ACHN (cell line): ENCODE data around the gene RBM5.
A peak's percentile ranks its signal among the peaks of the same experiment; 100 is the strongest.

Experiments
- DNase-seq: peaks from one replicate; pipeline ENCODE4 v3.0.0-alpha.2; 2015
- in situ Hi-C: cut with HindIII; loops from 2 replicates; pipeline ENCODE4 v1.10.0; 2017; ENCODE audit warnings: low sequenced_read_pairs, low pct_ligation_motif_present, low pct_unique_long_range_greater_than_20kb

RBM5 gene

DNA sequence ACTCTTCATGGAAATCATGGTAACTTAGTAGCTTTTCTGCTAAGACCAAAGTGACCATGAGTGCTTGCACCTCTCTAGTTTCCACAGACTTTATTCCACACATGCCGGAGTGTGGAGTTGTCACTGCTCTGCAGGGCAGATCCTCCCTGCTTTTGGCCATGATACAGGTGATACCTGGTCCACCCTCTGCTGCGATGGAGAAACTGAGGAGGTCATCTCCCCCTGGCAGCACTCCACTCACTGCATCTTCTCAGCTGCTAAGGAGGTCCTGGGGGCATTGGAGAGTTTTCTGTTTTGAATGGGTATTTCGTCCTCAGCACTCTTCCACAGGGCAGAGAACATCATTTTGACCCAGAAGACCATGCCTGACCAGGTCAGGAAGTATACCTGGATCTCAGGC lies 31.1 kb downstream of the RBM5 start:
- DNase-seq: no peak
- in situ Hi-C loops: no loop called here

- DNase-seq: no peak
- in situ Hi-C loops: no loop called here
Observed at GRCh38 chr3:50120364-50121071, 31.8 kb downstream of the RBM5 start.

DNA sequence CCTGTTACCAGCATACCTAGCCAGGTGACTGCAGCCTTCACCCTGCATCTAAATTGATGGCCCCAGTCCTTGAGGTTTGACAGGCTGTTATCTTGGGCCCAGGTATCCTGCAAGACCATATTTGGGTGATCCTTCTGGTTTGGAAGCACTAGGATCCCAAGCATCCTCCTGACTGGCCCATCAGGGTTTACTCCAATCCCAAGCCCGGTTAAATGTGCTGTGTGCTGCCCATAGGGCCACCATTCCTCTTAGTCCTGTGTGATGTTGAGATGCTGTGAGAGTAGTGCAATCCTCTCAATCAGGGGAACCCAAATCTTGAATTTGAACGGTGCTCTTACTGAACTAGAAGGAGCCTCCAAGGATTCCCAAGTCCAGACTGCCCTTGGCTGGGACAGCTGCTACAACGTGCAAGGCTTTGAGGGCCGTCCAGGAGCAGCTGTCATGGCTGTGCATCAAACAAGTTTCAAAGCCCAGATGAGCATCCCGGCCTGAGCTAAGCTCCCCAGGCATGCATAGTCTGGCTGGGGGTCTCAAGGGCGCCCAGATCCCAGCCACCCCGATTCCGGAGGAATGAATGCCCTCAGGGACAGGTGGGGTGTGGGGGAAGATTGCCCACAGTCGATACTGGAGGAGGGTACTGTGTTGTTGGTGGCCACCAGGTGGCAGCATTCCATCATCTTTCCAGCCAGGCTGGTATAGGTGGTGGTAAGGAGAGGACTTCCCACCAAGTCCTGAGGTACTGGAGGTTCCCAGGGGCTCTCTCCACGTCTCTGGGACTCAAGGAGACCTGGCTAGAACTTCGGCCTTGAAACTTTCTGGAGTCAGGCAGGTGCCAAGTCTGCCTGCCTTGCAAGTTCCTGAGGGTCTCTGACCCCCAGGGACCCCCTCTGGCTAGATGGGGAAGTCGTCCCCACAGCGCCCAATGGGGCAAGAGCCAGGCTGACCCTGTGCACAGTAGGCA lies 32.6 kb downstream of the RBM5 start:
- DNase-seq: peak; percentile 75
- in situ Hi-C loops: no loop called here

DNA sequence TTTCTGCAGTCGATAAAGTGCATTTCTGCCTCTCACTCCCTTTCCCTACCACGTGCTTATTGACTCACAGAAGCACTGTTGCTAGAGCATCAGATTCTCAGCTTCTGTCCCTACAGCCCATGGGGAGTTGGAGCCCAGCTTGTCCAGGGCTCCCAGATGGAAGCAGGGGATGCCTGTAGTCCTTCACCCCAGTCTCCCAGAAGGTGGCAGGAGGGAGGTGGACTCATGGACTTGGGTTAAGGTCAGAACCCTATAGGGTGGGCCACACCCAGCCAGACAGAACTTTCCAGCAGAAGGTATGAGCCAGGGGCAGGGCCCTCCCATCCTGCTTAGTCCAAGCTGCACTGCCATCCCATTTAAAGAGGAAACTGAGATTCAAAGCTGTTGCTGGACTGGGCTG lies 33.4 kb downstream of the RBM5 start:
- in situ Hi-C loops: no loop called here
- DNase-seq: no peak

DNA sequence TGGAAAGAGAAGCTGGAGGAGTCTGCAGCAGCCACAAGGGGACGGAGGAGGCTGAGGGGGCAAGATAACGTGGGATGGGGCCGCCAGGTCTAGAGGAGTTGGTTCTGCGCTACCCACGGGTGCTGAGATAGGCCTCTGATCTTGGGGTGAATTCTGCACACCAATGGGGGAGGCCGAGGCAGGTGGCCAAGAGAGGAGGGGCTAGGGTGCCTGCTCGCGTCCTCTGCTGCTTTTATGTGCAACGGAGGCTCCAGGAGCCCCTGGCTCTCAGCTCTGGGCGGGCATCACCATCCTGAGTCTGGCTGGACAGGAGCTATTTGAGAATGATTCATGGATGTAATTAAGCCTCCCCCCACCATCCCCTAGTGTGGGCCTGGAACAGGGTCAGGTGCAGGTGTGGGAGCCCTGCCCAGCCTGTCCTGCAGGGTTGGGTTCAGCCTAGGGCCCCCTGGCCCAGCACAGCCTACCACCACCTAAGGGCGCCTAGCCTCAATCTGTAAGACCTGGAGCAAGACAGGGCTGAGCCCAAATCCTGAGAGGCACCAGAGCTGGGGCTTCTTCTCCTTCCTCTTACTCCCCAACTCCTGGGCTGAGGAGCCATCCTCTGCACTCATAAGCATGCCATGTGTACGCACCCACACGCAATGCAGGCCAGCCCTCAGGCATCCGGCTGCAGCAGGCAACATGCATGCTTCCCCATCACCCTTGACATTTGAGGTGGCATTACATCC lies 34.1 kb downstream of the RBM5 start:
- DNase-seq: no peak
- in situ Hi-C loops: no loop called here

DNA sequence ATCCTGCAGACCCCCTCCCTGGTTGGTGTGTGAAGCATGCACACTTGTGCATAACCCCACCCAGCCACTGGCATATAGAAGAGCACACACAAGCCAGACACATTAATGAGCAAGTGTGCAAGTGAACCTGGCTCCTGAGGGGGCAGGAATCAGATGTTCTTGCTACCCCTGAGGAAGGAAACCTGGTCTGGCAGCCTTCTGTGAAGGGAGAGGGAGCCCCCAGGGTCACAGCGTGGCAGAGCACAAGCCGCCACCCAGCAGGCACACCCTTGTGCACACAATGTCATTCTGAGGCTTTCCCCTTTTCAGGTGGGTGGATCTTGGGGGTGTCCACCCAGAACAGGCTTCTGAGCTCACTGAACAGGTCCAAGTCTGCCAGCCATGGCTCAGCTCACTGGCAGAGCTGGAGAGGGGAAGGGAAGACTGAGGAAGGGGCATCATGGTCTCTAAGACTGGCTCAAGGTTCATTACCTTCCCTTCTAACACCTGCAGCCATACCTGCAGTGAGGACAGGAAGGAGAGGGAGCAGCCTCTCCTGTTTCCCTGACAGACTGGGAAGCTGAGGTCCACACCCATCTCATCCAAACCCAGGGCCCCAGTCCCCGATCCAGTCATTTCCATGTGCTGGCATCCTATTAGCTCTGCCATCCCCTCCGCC lies 34.8 kb downstream of the RBM5 start:
- no peak for DNase-seq
- in situ Hi-C loops: no loop called here

GRCh38 chr3:50124052-50124799 lies 35.5 kb downstream of the RBM5 start:
- no peak for DNase-seq
- in situ Hi-C loops: no loop called here

DNA sequence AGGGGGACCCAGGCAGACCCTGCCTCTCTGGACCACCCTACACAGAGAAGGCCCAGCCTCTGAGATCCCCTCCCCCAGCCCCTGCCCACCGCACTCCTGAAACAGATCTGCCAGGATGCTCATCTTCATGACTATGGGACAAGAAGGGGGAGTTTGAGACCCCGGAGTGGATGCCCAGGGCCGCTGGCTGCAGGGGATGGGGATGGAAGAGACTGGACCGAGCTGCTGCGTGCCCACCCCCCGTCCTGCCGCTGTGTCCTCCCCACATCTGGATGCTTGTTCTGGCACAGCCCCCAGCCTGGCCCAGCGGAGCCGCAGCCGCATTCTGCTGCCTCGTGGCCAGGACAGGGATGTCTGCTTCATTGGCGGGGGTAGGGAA lies 36.1 kb downstream of the RBM5 start:
- in situ Hi-C loops: no loop called here
- no peak for DNase-seq

DNA sequence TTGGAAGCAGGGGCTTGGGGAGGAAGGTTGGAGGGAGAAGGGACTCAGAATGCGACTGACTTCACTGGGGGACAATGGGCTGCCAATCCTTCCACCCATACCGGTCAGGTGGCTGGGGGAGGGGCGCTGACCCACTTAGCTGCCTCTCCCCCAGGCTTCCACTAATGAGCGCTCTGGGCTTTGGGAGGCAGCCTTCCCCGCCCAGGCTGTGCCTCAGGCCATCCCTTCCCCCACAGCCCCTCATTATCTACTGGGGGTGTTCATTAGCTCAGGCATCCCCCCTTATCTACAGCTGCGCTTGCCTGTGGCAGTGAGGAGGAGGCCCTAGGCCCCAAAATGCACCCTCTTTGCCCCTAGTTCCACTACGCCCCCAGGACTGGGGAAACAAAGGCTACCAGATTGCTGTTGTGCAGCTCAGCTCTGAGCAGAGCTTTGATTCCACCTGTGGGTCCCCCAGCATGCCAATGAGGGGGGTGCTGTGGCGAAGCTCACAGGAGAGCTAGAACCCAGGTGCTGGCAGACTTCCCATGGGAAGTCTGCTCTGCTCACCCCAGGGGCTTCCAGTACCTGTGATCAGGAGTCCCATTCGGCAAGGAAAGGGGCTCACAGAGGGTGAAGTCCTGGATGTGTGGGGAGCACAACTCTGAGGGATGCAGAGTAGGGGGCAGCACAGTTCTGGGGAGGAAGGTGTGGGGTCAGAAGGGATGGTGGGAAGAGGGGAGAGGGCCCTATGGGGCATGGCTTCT lies 37.0 kb downstream of the RBM5 start:
- in situ Hi-C loops: no loop called here
- DNase-seq: no peak

DNA sequence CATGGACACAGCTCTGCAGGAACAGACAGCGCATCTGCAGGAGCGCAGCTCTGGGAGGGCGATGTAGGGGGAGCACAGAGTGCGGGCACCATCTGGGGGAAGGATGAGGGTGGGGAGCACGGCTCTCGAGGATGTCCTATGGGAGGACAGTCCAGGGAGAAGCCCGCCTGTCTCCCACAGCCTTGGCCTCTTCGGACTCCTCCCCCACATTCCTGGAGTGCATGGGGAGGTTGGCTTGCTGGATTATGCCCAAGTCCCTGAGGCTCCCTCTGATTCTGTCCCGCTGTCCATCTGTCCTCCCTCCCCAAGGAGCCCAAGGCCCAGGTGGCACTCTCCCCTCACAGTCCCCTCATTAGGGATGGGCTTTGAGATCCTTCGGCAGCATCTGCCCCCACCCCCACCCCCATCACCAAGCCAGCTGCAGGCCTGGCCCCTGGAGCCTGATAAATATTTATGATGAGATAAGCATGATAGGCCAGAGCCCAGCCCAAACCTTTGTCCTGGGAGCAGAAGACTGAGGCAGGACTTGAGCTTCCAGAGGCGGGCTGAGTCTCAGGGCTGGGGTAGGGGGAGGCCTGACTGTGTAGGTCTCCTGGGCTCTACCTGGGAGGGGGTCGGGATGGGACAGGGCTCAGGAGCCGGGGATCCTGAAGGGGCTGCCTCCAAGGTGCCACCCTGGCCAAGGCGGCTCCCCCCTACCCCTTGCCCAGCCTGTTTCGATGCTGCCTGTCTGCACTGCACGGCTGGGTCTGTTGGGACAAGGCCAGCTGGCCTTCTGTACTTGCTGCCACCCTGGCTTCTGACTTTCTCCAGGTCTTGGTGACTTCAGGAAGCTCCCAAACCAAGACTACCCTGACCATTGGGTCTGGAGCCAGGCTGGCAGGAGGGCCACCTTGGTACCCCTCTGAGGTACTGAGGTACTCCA lies 37.8 kb downstream of the RBM5 start:
- in situ Hi-C loops: no loop called here
- DNase-seq: peak; percentile 47

GRCh38 chr3:50127251-50127691 lies 38.6 kb downstream of the RBM5 start:
- no peak for DNase-seq
- in situ Hi-C loops: no loop called here

- in situ Hi-C loops: no loop called here
- DNase-seq: no peak
Observed at GRCh38 chr3:50128001-50128400, 39.3 kb downstream of the RBM5 start.

DNA sequence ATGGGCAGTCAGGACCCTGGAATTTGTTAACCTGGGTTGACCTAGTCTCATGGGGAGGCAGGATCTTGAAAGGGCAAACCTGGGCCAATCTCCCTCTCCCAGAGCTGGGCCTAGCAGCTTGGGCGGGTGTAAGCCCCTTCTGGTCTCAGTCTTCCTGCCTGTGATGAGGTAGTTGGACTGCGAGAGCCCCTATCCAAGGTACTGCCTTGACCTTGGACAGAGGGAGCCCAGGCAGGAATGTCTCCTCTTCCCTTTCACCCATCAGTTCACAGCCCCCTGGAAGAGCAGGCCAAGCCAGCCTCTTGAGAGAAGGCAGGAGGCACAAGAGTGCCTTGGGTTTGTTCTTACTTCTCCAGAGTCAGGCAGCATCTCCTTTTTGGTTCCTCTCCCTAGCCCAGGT lies 41.7 kb downstream of the RBM5 start:
- in situ Hi-C loops: no loop called here
- no peak for DNase-seq

- in situ Hi-C loops: no loop called here
- no peak for DNase-seq
Observed at GRCh38 chr3:50132421-50133282, 43.9 kb downstream of the RBM5 start.

DNA sequence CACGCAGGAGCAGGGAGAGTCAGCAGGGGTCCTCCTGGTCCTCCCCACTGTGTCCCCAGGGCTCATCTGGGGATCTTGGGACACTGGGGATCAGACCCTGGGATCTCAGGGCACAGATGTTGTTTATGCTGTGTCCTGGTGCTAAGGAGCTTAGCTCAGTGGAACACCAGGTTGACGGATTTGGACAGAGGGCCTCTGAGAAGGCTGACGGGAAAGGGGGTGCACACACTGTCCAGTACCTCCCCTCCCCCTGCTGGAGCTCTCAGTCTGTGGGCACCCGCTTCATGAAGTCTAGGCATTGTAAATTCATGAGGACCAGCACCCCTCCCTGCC lies 44.5 kb downstream of the RBM5 start:
- DNase-seq: no peak
- in situ Hi-C loops: no loop called here

DNA sequence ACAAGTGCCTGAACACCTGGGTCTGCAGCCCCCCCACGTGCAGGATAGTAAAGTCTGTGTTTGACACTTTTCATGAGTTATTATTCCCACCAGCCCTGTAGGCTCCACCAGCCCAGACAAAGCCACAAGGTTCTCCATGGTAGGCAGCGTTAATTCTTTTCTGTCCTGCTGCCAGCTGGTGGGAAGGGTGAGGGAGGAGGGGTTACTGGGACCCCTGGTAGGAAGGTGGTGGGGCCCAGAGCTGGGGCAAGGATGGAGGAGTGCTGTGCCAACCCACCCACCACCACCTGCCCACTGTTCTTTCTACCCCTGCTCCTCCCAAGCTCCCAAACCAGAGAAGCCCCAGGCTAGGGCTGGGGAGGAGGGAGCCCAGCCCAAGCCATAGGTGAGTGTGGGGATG lies 45.6 kb downstream of the RBM5 start:
- in situ Hi-C loops: no loop called here

More for the DNA sequence above, 45.6 kb downstream of the RBM5 start:
- no peak for DNase-seq
